ENCODE data around the gene PBX2.

DNA sequence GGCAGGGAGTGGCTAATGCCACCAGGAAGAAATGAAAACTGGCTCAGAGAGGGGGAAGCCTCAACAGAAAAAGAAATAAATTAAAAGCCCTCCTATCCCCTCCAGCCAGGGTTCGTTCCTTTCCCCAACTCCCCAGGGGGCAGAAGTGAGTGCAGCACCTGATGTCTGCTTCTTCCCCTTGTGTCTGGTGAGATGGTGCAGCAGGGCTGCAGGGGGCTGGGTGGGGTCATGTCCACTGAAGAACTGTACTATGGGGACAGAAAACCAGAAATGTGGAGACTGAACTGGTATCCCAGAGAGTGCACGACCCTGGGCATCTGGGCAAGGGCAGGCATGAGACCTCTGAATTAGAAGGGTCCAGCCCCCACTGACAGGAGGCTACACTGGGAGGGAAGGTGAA lies 21.7 kb downstream of the PBX2 start:
- TF ChIP-seq, protein P1, sequence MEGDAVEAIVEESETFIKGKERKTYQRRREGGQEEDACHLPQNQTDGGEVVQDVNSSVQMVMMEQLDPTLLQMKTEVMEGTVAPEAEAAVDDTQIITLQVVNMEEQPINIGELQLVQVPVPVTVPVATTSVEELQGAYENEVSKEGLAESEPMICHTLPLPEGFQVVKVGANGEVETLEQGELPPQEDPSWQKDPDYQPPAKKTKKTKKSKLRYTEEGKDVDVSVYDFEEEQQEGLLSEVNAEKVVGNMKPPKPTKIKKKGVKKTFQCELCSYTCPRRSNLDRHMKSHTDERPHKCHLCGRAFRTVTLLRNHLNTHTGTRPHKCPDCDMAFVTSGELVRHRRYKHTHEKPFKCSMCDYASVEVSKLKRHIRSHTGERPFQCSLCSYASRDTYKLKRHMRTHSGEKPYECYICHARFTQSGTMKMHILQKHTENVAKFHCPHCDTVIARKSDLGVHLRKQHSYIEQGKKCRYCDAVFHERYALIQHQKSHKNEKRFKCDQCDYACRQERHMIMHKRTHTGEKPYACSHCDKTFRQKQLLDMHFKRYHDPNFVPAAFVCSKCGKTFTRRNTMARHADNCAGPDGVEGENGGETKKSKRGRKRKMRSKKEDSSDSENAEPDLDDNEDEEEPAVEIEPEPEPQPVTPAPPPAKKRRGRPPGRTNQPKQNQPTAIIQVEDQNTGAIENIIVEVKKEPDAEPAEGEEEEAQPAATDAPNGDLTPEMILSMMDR (IDR thresholded peaks at IDR 0.05): no peak
- TF ChIP-seq POLR2A (IDR thresholded peaks at IDR 0.05): no peak

Data from prostate gland (tissue), 2 donors.